CD4-positive, CD25-positive, alpha-beta regulatory T cell (primary cell): ENCODE data around the gene UPF1. TPM values are rescaled to one million over a fixed set of nuclear protein-coding genes. Genes with fewer than 3 reads are reported as not detected.
A peak's percentile ranks its signal among the peaks of the same experiment; 100 is the strongest.

Experiments
- ATAC-seq, 2 donors: fragments of 150-1000 bp; cut with Tn5 transposase; one replicate each; pipeline ENCODE4 v1.10.0; 2021; ENCODE audit warnings: low read depth in 2 of 2, moderate number of reproducible peaks in 2 of 2, moderate library complexity in 1 of 2
- DNase-seq, 3 donors: peaks; one replicate each; pipeline versions ENCODE4 v3.0.0 to v3.0.0-alpha.2; 2012 to 2022; ENCODE audit warnings: mixed read lengths in 1 of 3
- H3K27ac ChIP-seq: one replicate; pipeline ENCODE4 v1.7.0; 2013; ENCODE audit warnings: mild to moderate bottlenecking, low read length; ENCODE audit not compliant: insufficient read depth, poor library complexity, severe bottlenecking
- H3K27me3 ChIP-seq: one replicate; pipeline ENCODE4 v1.7.0; 2013; ENCODE audit warnings: low read length; ENCODE audit not compliant: control insufficient read depth, insufficient read depth
- H3K36me3 ChIP-seq: one replicate; pipeline ENCODE4 v1.7.0; 2013; ENCODE audit warnings: mild to moderate bottlenecking, low read length, moderate library complexity; ENCODE audit not compliant: control insufficient read depth, insufficient read depth
- H3K4me1 ChIP-seq: 2 replicates; pipeline ENCODE4 v1.7.0; 2013; ENCODE audit warnings: mild to moderate bottlenecking, low read length; ENCODE audit not compliant: insufficient read depth, control insufficient read depth, poor library complexity, severe bottlenecking
- H3K4me3 ChIP-seq: one replicate; pipeline ENCODE4 v1.7.0; 2013; ENCODE audit warnings: low read depth, mild to moderate bottlenecking, low read length, moderate library complexity
- H3K9me3 ChIP-seq, 2 experiments: 1 replicate in 1 of 2; 2 replicates in 1 of 2; pipeline ENCODE4 v1.7.0; 2013; ENCODE audit warnings: low read length in 2 of 2, mild to moderate bottlenecking in 1 of 2, moderate library complexity in 1 of 2; ENCODE audit not compliant: control insufficient read depth in 2 of 2
- H3K27ac Mint-ChIP-seq, 3 donors: one replicate each; pipeline ENCODE4 v1.8.0; 2020 to 2022; ENCODE audit warnings: mild to moderate bottlenecking in 3 of 3, mixed read lengths in 3 of 3, moderate library complexity in 2 of 3
- H3K27me3 Mint-ChIP-seq: one replicate; pipeline ENCODE4 v1.8.0; 2022; ENCODE audit warnings: mild to moderate bottlenecking, mixed read lengths
- H3K36me3 Mint-ChIP-seq: one replicate; pipeline ENCODE4 v1.8.0; 2020; ENCODE audit warnings: mixed read lengths
- H3K4me1 Mint-ChIP-seq, 4 donors: one replicate each; pipeline ENCODE4 v1.8.0; 2020 to 2022; ENCODE audit warnings: mixed read lengths in 4 of 4, mild to moderate bottlenecking in 1 of 4
- H3K4me3 Mint-ChIP-seq, 4 donors: one replicate each; pipeline ENCODE4 v1.8.0; 2020 to 2022; ENCODE audit warnings: mild to moderate bottlenecking in 4 of 4, mixed read lengths in 4 of 4, moderate library complexity in 3 of 4
- H3K9me3 Mint-ChIP-seq, 7 donors: one replicate each; pipeline ENCODE4 v1.8.0; 2020 to 2022; ENCODE audit warnings: mixed read lengths in 7 of 7, mild to moderate bottlenecking in 3 of 7, moderate library complexity in 2 of 7
- polyA plus RNA-seq, 4 donors: library from polyadenylated mRNA; unstranded; fragments of 300-500 nt; fragmentation: Illumina TruSeq; gene quantifications; one replicate each; pipeline ENCODE4 v1.2.3, GENCODE V29; 2021
- total RNA-seq: library from RNA; stranded (reverse); gene quantifications from one replicate; pipeline ENCODE4 v1.2.3, GENCODE V29; 2022

The UPF1 gene
- total and polyA plus RNA-seq, 5 donors from 2014 or later = 8.6 to 140 (median 10.6) TPM

GRCh38 chr19:18861917-18862316, 30.2 kb downstream of the UPF1 start:
- H3K9me3 ChIP-seq = no peaks in the 10 kb centered on the region
- Mint-ChIP-seq H3K36me3 (peaks cover 27% of the 10 kb centered on the region), H3K9me3 (no peaks in the 10 kb centered on the region), H3K4me3 (no peak overlapping the region), H3K27ac (peak overlapping the region in 1 of 3 donors; percentile 31), H3K4me1 (peaks cover 0 to 2% (median 0%) of the 10 kb centered on the region in 4 donors), H3K27me3 (no peaks in the 10 kb centered on the region)
- no peaks in the 10 kb centered on the region for H3K4me1 ChIP-seq
- H3K27me3 ChIP-seq = no peaks in the 10 kb centered on the region
- H3K4me3 ChIP-seq = no peak overlapping the region
- H3K36me3 ChIP-seq = peaks cover 90% of the 10 kb centered on the region
- no peak for DNase-seq
- no peak for ATAC-seq
- H3K27ac ChIP-seq = no peak overlapping the region

- Mint-ChIP-seq H3K36me3 (peaks cover 20% of the 10 kb centered on the region), H3K4me3 (no peak overlapping the region), H3K27me3 (peaks cover 5% of the 10 kb centered on the region), H3K9me3 (no peaks in the 10 kb centered on the region), H3K27ac (peak overlapping the region in 1 of 3 donors; percentile 69), H3K4me1 (peaks cover 0 to 6% (median 0%) of the 10 kb centered on the region in 4 donors)
- Histone ChIP-seq H3K9me3 (no peaks in the 10 kb centered on the region), H3K27me3 (no peaks in the 10 kb centered on the region), H3K4me3 (no peak overlapping the region), H3K27ac (no peak overlapping the region), H3K36me3 (peaks cover 89% of the 10 kb centered on the region), H3K4me1 (no peaks in the 10 kb centered on the region)
- DNase-seq (no peak), ATAC-seq (no peak)
Observed at GRCh38 chr19:18862976-18863842, 31.4 kb downstream of the UPF1 start.

- Mint-ChIP-seq H3K4me1 (peaks cover 0 to 6% (median 0%) of the 10 kb centered on the region in 4 donors), H3K4me3 (no peak overlapping the region), H3K27me3 (peaks cover 5% of the 10 kb centered on the region), H3K27ac (peak overlapping the region in 1 of 3 donors; percentile 69), H3K9me3 (no peaks in the 10 kb centered on the region), H3K36me3 (peaks cover 18% of the 10 kb centered on the region)
- no peak for DNase-seq
- Histone ChIP-seq H3K4me1 (no peaks in the 10 kb centered on the region), H3K4me3 (no peak overlapping the region), H3K27me3 (no peaks in the 10 kb centered on the region), H3K27ac (no peak overlapping the region), H3K36me3 (peaks cover 82% of the 10 kb centered on the region), H3K9me3 (no peaks in the 10 kb centered on the region)
- ATAC-seq = no peak
Observed at GRCh38 chr19:18863843-18864362, 32.1 kb downstream of the UPF1 start.

GRCh38 chr19:18865106-18865972, 33.6 kb downstream of the UPF1 start:
- H3K9me3 ChIP-seq = no peaks in the 10 kb centered on the region
- ATAC-seq (no peak), DNase-seq (no peak)
- peaks cover 9% of the 10 kb centered on the region for H3K4me1 ChIP-seq
- H3K27ac ChIP-seq = no peak overlapping the region
- Mint-ChIP-seq H3K27ac (no peak overlapping the region), H3K9me3 (no peaks in the 10 kb centered on the region), H3K27me3 (peaks cover 5% of the 10 kb centered on the region), H3K4me3 (no peak overlapping the region), H3K4me1 (peaks cover 0 to 6% (median 0%) of the 10 kb centered on the region in 4 donors), H3K36me3 (peaks cover 18% of the 10 kb centered on the region)
- H3K36me3 ChIP-seq = peaks cover 68% of the 10 kb centered on the region
- H3K27me3 ChIP-seq = no peaks in the 10 kb centered on the region
- H3K4me3 ChIP-seq = no peak overlapping the region

GRCh38 chr19:18865973-18866799, 34.4 kb downstream of the UPF1 start:
- Mint-ChIP-seq H3K27me3 (peaks cover 10% of the 10 kb centered on the region), H3K4me1 (peaks cover 0 to 12% (median 3%) of the 10 kb centered on the region in 4 donors), H3K36me3 (peaks cover 12% of the 10 kb centered on the region), H3K4me3 (no peak overlapping the region), H3K27ac (peak overlapping the region in 1 of 3 donors; percentile 15), H3K9me3 (no peaks in the 10 kb centered on the region)
- H3K27ac ChIP-seq = no peak overlapping the region
- ATAC-seq (peak; percentile 75), DNase-seq (peak; percentile 37 to 57 (median 56))
- H3K4me3 ChIP-seq = no peak overlapping the region
- no peaks in the 10 kb centered on the region for H3K9me3 ChIP-seq
- H3K36me3 ChIP-seq = peaks cover 59% of the 10 kb centered on the region
- no peaks in the 10 kb centered on the region for H3K27me3 ChIP-seq
- H3K4me1 ChIP-seq = peaks cover 9% of the 10 kb centered on the region

GRCh38 chr19:18866800-18867123, 35.0 kb downstream of the UPF1 start:
- no peak for ATAC-seq
- Mint-ChIP-seq H3K27me3 (peaks cover 16% of the 10 kb centered on the region), H3K9me3 (no peaks in the 10 kb centered on the region), H3K27ac (no peak overlapping the region), H3K4me3 (peak overlapping the region in 2 of 4 donors; percentile 28 to 32), H3K36me3 (peaks cover 12% of the 10 kb centered on the region), H3K4me1 (peaks cover 2 to 17% (median 7%) of the 10 kb centered on the region in 4 donors)
- Histone ChIP-seq H3K36me3 (peaks cover 54% of the 10 kb centered on the region), H3K27ac (no peak overlapping the region), H3K9me3 (no peaks in the 10 kb centered on the region), H3K27me3 (no peaks in the 10 kb centered on the region), H3K4me1 (peaks cover 9% of the 10 kb centered on the region), H3K4me3 (no peak overlapping the region)
- no peak for DNase-seq

GRCh38 chr19:18867199-18867598, 35.4 kb downstream of the UPF1 start:
- no peaks in the 10 kb centered on the region for H3K9me3 Mint-ChIP-seq
- H3K36me3 Mint-ChIP-seq = peaks cover 10% of the 10 kb centered on the region
- peak overlapping the region in 1 of 3 donors; percentile 9 for H3K27ac Mint-ChIP-seq
- Histone ChIP-seq H3K4me1 (peaks cover 9% of the 10 kb centered on the region), H3K36me3 (peaks cover 49% of the 10 kb centered on the region), H3K4me3 (no peak overlapping the region), H3K27ac (no peak overlapping the region), H3K27me3 (no peaks in the 10 kb centered on the region), H3K9me3 (no peaks in the 10 kb centered on the region)
- ATAC-seq (no peak), DNase-seq (no peak)
- H3K4me3 Mint-ChIP-seq = peak overlapping the region in 2 of 4 donors; percentile 28 to 32
- peaks cover 20% of the 10 kb centered on the region for H3K27me3 Mint-ChIP-seq
- peaks cover 4 to 17% (median 9%) of the 10 kb centered on the region in 4 donors for H3K4me1 Mint-ChIP-seq
